ENCODE results near the gene WEE1. TPM values are rescaled to one million over a fixed set of nuclear protein-coding genes. Genes with fewer than 3 reads are reported as not detected.

WEE1 gene
- total and polyA plus RNA-seq, 2 donors from 2014 or later = 7.9 to 33.9 TPM

DNA sequence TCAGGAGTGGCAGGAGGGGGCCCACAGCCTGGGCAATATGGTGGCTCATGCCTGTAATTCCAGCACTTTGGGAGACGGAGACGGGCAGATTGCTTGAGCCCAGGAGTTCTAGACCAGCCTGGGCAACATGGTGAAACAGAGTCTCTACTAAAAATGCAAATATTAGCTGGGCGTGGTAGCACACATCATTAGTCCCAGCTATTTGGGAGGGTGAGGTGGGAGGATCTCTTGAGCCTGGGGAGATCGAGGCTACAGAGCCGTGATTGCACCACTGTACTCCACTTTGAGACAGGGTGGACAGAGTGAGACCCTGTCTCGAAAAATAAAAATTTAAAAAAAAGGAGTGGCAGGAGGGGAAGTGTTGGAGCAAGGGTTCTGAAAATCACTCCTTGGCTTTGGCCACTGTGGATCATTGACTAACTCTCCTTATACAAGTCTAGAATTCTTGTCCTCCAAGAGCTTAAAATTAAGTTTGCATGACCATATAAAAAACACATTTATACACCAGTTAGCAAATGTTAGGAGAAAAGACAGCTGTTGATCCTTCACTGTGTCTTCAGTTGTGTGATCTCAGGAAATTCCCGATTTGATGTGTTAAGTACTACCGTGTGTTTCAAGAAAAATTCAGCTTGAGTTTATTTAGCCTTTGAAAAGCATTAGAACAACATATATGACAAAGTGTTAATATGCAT is 2.3 kb upstream of the WEE1 start:
- H3K36me3 ChIP-seq (ENCODE audit: control insufficient read depth in 2 of 3, insufficient read depth in 3 of 3, low read length in 3 of 3) = no peaks in the 10 kb centered on the region
- FAIRE-seq (no peak), DNase-seq (peak in 2 of 5 donors; percentile 33 to 54)
- intact Hi-C loops (cut with DNase I) = no loop called here
- TF ChIP-seq, protein P1, sequence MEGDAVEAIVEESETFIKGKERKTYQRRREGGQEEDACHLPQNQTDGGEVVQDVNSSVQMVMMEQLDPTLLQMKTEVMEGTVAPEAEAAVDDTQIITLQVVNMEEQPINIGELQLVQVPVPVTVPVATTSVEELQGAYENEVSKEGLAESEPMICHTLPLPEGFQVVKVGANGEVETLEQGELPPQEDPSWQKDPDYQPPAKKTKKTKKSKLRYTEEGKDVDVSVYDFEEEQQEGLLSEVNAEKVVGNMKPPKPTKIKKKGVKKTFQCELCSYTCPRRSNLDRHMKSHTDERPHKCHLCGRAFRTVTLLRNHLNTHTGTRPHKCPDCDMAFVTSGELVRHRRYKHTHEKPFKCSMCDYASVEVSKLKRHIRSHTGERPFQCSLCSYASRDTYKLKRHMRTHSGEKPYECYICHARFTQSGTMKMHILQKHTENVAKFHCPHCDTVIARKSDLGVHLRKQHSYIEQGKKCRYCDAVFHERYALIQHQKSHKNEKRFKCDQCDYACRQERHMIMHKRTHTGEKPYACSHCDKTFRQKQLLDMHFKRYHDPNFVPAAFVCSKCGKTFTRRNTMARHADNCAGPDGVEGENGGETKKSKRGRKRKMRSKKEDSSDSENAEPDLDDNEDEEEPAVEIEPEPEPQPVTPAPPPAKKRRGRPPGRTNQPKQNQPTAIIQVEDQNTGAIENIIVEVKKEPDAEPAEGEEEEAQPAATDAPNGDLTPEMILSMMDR (IDR thresholded peaks at IDR 0.05; ENCODE audit: borderline replicate concordance, extremely low read depth, insufficient read depth) = no peak
- H3K27ac ChIP-seq (ENCODE audit: low read depth in 2 of 2, low read length in 2 of 2) = peak overlapping the region in 1 of 2 donors; percentile 4
- H3K27me3 ChIP-seq (ENCODE audit: control insufficient read depth, insufficient read depth, low read length) = no peaks in the 10 kb centered on the region
- no peak overlapping the region for H3K4me3 ChIP-seq (ENCODE audit: low read length in 3 of 3)
- H3K9me3 ChIP-seq (ENCODE audit: control insufficient read depth in 2 of 3, insufficient read depth in 1 of 3, low read length in 3 of 3) = no peaks in the 10 kb centered on the region
- H3K4me1 ChIP-seq (ENCODE audit: control insufficient read depth in 2 of 3, insufficient read depth in 2 of 3, low read depth in 1 of 3, low read length in 3 of 3) = peaks cover 5 to 22% (median 14%) of the 10 kb centered on the region in 3 donors
- no peak overlapping the region for H3K9ac ChIP-seq (ENCODE audit: low read length in 3 of 3)

DNA sequence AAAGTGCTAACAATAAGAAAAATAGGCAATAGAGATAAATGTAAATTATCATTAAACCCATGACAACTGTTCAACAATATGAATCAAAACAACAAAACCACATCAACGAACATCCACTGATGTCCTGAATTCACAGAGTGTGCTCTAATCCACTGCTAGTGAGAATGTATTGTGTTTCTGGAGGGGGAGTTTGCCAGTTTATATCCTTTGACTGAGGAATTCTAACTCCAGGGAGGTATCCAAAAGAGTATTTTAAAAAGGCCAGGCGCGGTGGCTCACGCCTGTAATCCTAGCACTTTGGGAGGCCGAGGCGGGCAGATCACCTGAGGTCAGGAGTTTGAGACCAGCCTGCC is 1.7 kb upstream of the WEE1 start:
- Histone ChIP-seq H3K4me1 (ENCODE audit: control insufficient read depth in 2 of 3, insufficient read depth in 2 of 3, low read depth in 1 of 3, low read length in 3 of 3) (peaks cover 7 to 18% (median 14%) of the 10 kb centered on the region in 3 donors), H3K36me3 (ENCODE audit: control insufficient read depth in 2 of 3, insufficient read depth in 3 of 3, low read length in 3 of 3) (no peaks in the 10 kb centered on the region), H3K27ac (ENCODE audit: low read depth in 2 of 2, low read length in 2 of 2) (peak overlapping the region in 1 of 2 donors; percentile 34), H3K9me3 (ENCODE audit: control insufficient read depth in 2 of 3, insufficient read depth in 1 of 3, low read length in 3 of 3) (no peaks in the 10 kb centered on the region), H3K4me3 (ENCODE audit: low read length in 3 of 3) (no peak overlapping the region), H3K9ac (ENCODE audit: low read length in 3 of 3) (no peak overlapping the region), H3K27me3 (ENCODE audit: control insufficient read depth, insufficient read depth, low read length) (no peaks in the 10 kb centered on the region)
- TF ChIP-seq, protein P1 (IDR thresholded peaks at IDR 0.05; ENCODE audit: borderline replicate concordance, extremely low read depth, insufficient read depth) = no peak
- intact Hi-C loops (cut with DNase I) = no loop called here
- peak in 2 of 5 donors; percentile 49 to 54 for DNase-seq
- FAIRE-seq = no peak

DNA sequence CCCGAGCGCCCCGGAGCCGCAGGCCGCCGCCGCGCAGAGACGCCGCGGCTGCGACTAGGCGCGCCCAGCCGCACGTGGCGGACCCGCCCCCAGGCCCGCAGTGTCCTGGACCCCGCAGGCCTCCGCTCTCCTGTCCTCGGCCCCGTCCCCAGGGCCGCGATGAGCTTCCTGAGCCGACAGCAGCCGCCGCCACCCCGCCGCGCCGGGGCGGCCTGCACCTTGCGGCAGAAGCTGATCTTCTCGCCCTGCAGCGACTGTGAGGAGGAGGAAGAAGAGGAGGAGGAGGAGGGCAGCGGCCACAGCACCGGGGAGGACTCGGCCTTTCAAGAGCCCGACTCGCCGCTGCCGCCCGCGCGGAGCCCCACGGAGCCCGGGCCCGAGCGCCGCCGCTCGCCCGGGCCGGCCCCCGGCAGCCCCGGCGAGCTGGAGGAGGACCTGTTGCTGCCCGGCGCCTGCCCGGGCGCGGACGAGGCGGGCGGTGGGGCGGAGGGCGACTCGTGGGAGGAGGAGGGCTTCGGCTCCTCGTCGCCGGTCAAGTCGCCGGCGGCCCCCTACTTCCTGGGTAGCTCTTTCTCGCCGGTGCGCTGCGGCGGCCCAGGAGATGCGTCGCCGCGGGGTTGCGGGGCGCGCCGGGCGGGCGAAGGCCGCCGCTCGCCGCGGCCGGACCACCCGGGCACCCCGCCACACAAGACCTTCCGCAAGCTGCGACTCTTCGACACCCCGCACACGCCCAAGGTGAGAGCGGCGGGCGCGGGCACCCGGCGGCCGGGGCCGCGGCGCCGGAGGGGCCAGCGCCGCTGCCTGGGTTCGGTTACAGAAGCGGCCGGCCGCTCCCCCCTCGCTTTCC is 528 bp downstream of the WEE1 start:
- Histone ChIP-seq H3K36me3 (ENCODE audit: control insufficient read depth in 2 of 3, insufficient read depth in 3 of 3, low read length in 3 of 3) (no peaks in the 10 kb centered on the region), H3K9ac (ENCODE audit: low read length in 3 of 3) (peak overlapping the region in 1 of 3 donors; percentile 81), H3K27ac (ENCODE audit: low read depth in 2 of 2, low read length in 2 of 2) (peak overlapping the region; percentile 80 to 83), H3K4me1 (ENCODE audit: control insufficient read depth in 2 of 3, insufficient read depth in 2 of 3, low read depth in 1 of 3, low read length in 3 of 3) (peaks cover 7 to 9% (median 7%) of the 10 kb centered on the region in 3 donors), H3K9me3 (ENCODE audit: control insufficient read depth in 2 of 3, insufficient read depth in 1 of 3, low read length in 3 of 3) (no peaks in the 10 kb centered on the region), H3K4me3 (ENCODE audit: low read length in 3 of 3) (peak overlapping the region; percentile 76 to 90 (median 82)), H3K27me3 (ENCODE audit: control insufficient read depth, insufficient read depth, low read length) (no peaks in the 10 kb centered on the region)
- FAIRE-seq (no peak), DNase-seq (peak in 2 of 5 donors; percentile 36 to 87)
- TF ChIP-seq, protein P1 (IDR thresholded peaks at IDR 0.05; ENCODE audit: borderline replicate concordance, extremely low read depth, insufficient read depth) = no peak
- intact Hi-C loops (cut with DNase I) = no loop called here

Measured in kidney (tissue), 14 donors.